Measurements from ENCODE around the gene SMARCC1.

DNA sequence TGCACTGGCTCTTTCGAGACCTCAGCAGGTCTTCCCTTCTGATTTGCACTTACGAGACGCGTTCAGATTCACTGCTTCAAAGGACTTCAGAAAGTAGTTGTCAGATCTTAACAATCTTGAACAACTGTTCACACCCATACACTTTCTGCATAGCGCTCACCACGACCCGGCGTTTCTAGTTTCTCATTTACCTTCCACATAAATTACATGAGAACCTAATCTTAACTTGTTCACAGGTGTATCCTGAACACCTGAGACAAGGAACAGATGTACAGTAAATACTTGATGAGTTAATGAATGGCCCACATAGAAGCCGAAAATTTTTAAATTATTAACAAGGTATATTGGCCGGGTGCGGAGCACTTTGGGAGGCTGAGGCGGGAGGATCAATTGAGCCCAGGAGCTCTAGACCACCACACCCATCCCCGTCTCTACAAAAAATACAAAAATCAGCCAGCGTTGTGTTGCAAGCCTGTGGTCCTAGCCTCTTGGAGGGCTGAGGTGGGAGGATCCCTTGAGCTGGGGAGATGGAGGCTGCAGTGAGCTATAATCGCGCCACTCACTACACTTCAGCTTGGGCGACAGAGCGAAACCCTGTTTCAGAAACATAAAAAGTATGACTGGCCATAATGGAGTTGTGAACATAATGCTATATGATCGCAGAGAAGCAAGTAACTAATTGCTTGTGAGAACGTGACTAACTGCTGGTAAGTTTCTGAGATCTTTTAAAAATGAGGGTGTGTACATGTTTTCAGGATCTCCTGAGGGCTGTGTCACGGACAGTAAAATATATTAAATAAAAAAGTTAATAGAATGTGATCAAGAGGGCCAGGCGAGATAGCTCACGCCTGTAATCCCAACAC lies 984 bp upstream of the SMARCC1 start:
- TF ChIP-seq POLR2A (IDR thresholded peaks at IDR 0.05): no peak
- TF ChIP-seq, protein P1, sequence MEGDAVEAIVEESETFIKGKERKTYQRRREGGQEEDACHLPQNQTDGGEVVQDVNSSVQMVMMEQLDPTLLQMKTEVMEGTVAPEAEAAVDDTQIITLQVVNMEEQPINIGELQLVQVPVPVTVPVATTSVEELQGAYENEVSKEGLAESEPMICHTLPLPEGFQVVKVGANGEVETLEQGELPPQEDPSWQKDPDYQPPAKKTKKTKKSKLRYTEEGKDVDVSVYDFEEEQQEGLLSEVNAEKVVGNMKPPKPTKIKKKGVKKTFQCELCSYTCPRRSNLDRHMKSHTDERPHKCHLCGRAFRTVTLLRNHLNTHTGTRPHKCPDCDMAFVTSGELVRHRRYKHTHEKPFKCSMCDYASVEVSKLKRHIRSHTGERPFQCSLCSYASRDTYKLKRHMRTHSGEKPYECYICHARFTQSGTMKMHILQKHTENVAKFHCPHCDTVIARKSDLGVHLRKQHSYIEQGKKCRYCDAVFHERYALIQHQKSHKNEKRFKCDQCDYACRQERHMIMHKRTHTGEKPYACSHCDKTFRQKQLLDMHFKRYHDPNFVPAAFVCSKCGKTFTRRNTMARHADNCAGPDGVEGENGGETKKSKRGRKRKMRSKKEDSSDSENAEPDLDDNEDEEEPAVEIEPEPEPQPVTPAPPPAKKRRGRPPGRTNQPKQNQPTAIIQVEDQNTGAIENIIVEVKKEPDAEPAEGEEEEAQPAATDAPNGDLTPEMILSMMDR (IDR thresholded peaks at IDR 0.05): no peak

Measured in esophagus squamous epithelium (tissue), 4 donors.